Thoracic aorta (tissue), 2 donors: Measurements from ENCODE around the gene GPR78. TPM values are rescaled to one million over a fixed set of nuclear protein-coding genes. Genes with fewer than 3 reads are reported as not detected.
A peak's percentile ranks its signal among the peaks of the same experiment; 100 is the strongest.

ENCODE experiments used
- ATAC-seq: fragments of 150-250 bp; one replicate; pipeline ENCODE4 v1.8.0; 2017; ENCODE audit warnings: low read depth; ENCODE audit not compliant: insufficient number of reproducible peaks, low FRiP score
- DNase-seq: peaks from one replicate; pipeline ENCODE4 v3.0.0-alpha.2; 2020; ENCODE audit warnings: low spot score
- H3K27ac ChIP-seq, 2 donors: fragments of 200-600 bp; sonication (generic); 1 replicate in 1 of 2; 2 replicates in 1 of 2; pipeline ENCODE4 v1.5.1; 2016; ENCODE audit warnings: mild to moderate bottlenecking in 2 of 2, moderate library complexity in 2 of 2
- H3K27me3 ChIP-seq: fragments of 200-600 bp; sonication (generic); replicated peaks from 2 replicates; pipeline ENCODE4 v1.6.0; 2016; ENCODE audit warnings: mild to moderate bottlenecking; ENCODE audit not compliant: insufficient read depth
- H3K36me3 ChIP-seq: fragments of 200-600 bp; sonication (generic); one replicate; pipeline ENCODE4 v1.5.1; 2016
- H3K4me1 ChIP-seq, 2 donors: fragments of 200-600 bp; sonication (generic); 1 replicate in 1 of 2; 2 replicates in 1 of 2; pipeline versions ENCODE4 v1.5.1 to v1.6.0; 2016; ENCODE audit warnings: low read depth in 2 of 2, mild to moderate bottlenecking in 1 of 2; ENCODE audit not compliant: control insufficient read depth in 1 of 2
- H3K4me3 ChIP-seq: fragments of 200-600 bp; sonication (generic); 2 replicates; pipeline ENCODE4 v1.5.1; 2016; ENCODE audit warnings: mild to moderate bottlenecking
- H3K9me3 ChIP-seq: fragments of 200-600 bp; sonication (generic); 2 replicates; pipeline ENCODE4 v1.5.1; 2016
- total RNA-seq, 2 donors: library from RNA; depleted of rRNA; stranded (reverse); fragments of >200 nt; gene quantifications; one replicate each; pipeline versions ENCODE4 v1.1.0 to v1.2.3, GENCODE V29; 2016
- TF ChIP-seq, protein P1 (sequence below): fragments of 200-600 bp; sonication (generic); IDR thresholded peaks from one replicate; pipeline ENCODE4 v1.5.1; 2019; ENCODE audit warnings: antibody characterized with exemption

Gene GPR78
- total RNA-seq, 2 donors from 2014 or later: not detected

DNA sequence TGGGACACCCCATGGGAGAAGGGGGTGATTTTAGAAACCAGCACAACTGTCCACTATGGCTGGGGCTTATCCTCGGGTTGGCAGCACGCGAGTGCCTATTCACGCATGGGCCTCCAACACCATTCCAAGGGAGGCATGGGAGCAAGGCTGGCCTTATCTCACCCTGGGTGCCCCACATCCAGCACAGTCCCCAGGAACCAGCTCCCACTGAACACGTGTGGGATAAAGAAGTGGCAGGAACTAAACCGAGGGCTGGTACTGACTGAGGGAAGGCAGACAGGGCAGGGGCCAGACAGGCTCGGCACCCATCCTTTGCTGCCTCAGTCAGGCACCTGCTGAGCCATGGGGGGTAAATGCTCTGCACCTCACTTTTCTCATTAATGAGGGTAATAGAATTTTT, 43.7 kb upstream of the GPR78 start:
- no peaks in the 10 kb centered on the region for H3K36me3 ChIP-seq
- H3K4me1 ChIP-seq: peaks cover 0 to 10% of the 10 kb centered on the region in 2 donors
- H3K27ac ChIP-seq: no peak overlapping the region
- no peaks in the 10 kb centered on the region for H3K27me3 ChIP-seq
- no peak for ATAC-seq
- DNase-seq: no peak
- TF ChIP-seq, protein P1, sequence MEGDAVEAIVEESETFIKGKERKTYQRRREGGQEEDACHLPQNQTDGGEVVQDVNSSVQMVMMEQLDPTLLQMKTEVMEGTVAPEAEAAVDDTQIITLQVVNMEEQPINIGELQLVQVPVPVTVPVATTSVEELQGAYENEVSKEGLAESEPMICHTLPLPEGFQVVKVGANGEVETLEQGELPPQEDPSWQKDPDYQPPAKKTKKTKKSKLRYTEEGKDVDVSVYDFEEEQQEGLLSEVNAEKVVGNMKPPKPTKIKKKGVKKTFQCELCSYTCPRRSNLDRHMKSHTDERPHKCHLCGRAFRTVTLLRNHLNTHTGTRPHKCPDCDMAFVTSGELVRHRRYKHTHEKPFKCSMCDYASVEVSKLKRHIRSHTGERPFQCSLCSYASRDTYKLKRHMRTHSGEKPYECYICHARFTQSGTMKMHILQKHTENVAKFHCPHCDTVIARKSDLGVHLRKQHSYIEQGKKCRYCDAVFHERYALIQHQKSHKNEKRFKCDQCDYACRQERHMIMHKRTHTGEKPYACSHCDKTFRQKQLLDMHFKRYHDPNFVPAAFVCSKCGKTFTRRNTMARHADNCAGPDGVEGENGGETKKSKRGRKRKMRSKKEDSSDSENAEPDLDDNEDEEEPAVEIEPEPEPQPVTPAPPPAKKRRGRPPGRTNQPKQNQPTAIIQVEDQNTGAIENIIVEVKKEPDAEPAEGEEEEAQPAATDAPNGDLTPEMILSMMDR: no peak
- H3K4me3 ChIP-seq: no peak overlapping the region
- H3K9me3 ChIP-seq: no peaks in the 10 kb centered on the region

DNA sequence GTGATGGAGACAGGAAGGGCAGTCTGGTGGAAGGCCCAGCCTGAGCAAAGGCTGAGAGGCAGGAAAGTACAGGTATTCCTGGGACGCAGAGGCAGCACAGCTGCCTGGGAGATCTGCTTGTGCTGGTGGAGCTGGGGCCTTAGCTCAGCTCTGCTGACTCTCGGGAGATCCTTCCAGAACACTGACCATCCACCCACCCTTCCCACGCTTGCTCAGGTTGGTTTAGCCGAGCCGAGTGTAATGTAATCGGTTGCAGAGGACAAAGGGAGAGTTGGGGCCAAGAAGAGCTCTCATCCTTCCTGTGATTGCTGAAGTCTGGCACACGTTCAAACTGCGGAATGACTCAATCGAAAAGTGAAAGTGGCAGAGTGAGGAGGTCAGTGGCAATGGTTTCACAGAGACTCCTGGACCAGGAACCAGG, 43.1 kb upstream of the GPR78 start:
- Histone ChIP-seq H3K4me3 (peak overlapping the region; percentile 58), H3K27ac (no peak overlapping the region), H3K36me3 (no peaks in the 10 kb centered on the region), H3K9me3 (no peaks in the 10 kb centered on the region), H3K27me3 (no peaks in the 10 kb centered on the region), H3K4me1 (peaks cover 0 to 10% of the 10 kb centered on the region in 2 donors)
- ATAC-seq (no peak), DNase-seq (peak; percentile 14)
- TF ChIP-seq, protein P1: no peak

DNA sequence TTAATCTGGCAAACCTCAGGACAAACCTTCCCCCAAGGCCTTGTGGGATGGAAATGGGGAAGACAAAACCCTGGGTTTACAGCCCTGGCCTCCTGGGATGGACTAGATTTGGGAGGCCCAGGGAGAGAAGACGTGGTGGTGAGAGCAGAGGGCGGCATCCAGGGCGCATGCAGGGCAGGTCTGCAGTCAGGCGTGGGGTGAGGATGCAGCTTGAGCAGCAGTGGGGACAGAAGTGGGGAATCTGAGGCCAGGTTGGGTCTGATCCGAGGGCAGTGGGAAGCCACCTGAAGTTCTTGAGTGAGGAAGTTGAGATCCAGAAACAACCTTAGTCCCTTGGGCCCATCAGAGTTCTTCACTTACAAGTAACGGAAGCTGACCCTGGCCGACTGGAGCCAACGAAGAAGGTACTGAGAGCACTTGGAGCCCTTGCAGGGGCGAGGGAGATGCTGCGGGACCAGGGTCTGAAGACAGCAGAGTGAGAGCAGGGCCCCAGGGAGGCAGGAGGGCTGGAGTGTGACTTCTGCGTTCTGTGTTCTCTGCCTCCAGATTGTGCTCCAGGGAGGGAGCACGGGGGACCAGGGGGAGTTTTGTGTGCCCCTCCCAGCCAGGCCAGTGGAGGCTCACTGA, 42.0 kb upstream of the GPR78 start:
- Histone ChIP-seq H3K27ac (no peak overlapping the region), H3K27me3 (no peaks in the 10 kb centered on the region), H3K4me1 (peaks cover 0 to 10% of the 10 kb centered on the region in 2 donors), H3K36me3 (no peaks in the 10 kb centered on the region), H3K9me3 (no peaks in the 10 kb centered on the region), H3K4me3 (no peak overlapping the region)
- TF ChIP-seq, protein P1: no peak
- ATAC-seq: no peak
- no peak for DNase-seq

DNA sequence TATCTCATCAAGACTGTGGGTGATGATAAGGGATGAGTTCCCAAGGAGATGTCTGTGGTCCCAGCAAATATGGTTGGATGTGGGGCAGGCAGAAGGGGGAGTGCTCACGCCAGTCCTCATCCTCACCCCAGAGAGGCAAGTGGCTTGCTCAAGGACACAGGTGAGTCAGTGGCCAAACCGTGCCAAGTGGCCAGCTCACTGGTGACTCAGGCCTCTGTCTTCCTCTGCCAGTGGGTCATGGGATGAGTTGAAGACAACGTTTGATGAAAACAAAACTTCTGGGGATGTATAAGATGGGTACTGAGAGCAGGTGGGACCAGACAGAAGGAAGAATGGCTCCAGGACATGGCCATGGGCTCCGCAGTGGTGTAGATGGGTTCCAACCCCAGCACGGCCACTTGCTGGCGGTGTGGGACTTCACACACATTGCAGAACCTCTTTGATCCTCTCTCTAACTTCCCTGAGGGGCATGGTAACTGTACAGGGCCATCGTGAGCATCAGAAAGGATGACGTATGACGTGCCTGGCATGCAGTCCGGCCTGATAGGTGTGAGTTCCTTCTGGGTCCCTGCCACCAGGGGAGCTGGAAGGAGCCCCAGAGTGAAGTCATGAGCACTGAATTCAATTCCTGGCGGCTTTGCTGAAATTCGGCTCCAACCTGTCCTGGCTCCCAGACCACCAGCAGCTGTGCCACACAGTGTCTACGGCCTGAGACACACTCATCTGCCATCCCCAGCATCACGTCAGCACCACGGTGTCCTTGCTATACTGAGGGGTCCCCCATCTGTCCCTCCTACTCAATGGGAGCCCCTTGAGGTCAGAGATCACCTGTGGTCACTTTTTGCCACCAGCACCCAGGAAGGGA, 41.3 kb upstream of the GPR78 start:
- no peak overlapping the region for H3K4me3 ChIP-seq
- peaks cover 0 to 6% of the 10 kb centered on the region in 2 donors for H3K4me1 ChIP-seq
- H3K27me3 ChIP-seq: no peaks in the 10 kb centered on the region
- no peak for DNase-seq
- H3K9me3 ChIP-seq: no peaks in the 10 kb centered on the region
- no peak overlapping the region for H3K27ac ChIP-seq
- TF ChIP-seq, protein P1: no peak
- no peak for ATAC-seq
- H3K36me3 ChIP-seq: no peaks in the 10 kb centered on the region

DNA sequence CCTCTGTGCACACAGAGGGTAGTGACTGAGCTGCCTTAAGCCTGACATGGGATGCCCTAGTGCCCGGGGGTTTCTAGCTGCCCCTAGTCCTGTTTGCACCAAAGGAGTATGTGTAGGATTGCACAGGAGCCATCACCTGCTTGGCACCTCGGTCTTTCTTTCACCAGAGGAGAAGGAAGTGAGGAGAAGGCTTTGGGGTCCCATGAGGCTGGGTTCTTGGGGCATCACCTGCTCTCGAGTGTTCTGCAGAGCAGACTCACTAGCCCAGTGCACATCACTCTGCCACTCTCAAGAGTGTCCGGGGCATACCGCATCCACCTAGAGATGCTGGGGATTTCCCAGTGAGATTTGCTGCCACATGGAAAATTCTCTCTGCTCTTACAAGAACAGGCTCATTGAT, 40.5 kb upstream of the GPR78 start:
- TF ChIP-seq, protein P1: no peak
- no peak overlapping the region for H3K4me3 ChIP-seq
- H3K27ac ChIP-seq: no peak overlapping the region
- H3K9me3 ChIP-seq: no peaks in the 10 kb centered on the region
- ATAC-seq (no peak), DNase-seq (no peak)
- H3K27me3 ChIP-seq: no peaks in the 10 kb centered on the region
- no peaks in the 10 kb centered on the region for H3K36me3 ChIP-seq
- peaks cover 0 to 5% of the 10 kb centered on the region in 2 donors for H3K4me1 ChIP-seq
